GM18505 (cell line): Measurements from ENCODE around the gene SLC7A9.
"Not testable (repeated sequence)": the region's sequence is repeated elsewhere in the genome, so short reads cannot be mapped to it uniquely, and the experiment has no call there.

ENCODE experiments used
- ATAC-seq: cut with Tn5 transposase; IDR thresholded peaks from one replicate; pipeline ENCODE4 v1.9.1; 2021; ENCODE audit not compliant: unreplicated experiment
- POLR2A ChIP-seq: IDR thresholded peaks from 4 replicates; pipeline ENCODE4 v1.6.1; 2011; ENCODE audit warnings: borderline replicate concordance; ENCODE audit not compliant: insufficient read depth, insufficient read length; ENCODE audit errors: extremely low read depth

SLC7A9 gene

DNA sequence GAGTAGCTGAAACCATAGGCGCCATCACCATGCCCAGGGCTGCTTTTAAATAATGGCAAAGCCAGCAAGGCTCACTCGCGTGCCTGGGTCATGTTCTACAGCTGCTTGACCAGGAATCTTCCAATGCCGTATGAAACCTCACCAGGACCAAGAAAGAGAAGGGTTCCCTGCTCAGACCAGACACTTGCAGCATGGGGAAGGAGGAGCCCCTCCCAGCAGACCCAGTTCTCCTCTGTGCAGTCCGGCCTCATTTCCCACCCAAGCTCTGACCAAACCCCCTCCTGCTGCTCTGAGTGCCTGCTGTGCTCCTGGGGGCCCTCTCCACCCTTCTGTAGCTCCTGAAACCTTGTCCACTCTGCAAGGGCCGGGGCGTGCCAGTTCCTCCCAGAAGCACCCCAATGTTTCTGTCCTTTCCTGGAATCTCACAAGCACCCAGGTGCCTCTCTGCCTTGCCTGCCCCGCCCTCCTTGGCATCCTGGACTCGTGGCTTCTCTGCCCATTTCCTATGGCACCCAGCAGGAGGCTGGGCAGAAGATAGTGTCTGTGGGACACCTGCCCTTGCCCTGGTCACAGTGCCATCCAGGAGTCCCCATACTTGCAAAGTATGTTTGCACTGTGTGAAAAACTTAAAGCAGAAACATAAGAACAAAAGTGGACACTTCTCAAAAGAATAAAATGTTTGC, 6.8 kb upstream of the SLC7A9 start:
- no peak for TF ChIP-seq POLR2A
- no peak for ATAC-seq

DNA sequence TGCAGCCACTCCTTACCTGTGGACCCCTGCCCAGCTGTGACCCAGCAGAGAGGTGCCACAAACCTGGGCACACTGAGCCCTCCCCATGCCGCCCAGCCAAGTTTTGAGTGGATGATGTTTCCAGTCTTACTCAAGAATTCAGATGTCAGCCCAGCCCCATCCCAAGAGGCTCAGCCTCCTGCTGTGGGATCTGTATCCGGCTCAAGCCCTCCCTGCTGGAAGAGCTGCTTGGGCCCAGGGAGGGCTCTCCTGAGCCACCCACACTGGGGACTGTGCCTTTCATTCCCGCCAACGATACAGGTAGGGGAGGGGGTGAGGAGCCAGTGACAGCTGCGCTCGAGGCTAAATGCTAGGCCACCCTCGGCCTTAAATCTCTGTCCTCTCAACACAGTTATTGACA, 5.9 kb upstream of the SLC7A9 start:
- TF ChIP-seq POLR2A = no peak
- ATAC-seq = no peak

DNA sequence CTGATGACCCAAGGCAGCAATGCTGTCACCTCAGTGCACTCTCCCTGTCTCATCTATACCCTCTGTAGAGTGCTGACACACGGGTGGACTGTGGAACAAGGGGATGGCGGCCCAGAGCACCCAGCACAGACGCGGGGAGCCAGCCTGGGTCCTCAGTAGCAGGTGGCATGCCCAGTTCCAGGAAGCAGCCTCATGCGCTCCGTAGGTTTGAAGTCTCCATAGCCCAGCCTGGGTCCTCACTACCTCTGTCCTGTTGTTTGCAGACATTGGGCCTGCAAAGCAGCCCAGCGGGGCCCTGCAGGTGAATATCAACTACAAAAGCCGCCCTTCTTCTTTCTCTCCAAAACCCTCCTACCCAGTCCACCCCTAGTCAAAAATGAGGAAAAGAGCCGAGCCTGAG, 5.0 kb upstream of the SLC7A9 start:
- TF ChIP-seq POLR2A = no peak
- ATAC-seq = no peak

DNA sequence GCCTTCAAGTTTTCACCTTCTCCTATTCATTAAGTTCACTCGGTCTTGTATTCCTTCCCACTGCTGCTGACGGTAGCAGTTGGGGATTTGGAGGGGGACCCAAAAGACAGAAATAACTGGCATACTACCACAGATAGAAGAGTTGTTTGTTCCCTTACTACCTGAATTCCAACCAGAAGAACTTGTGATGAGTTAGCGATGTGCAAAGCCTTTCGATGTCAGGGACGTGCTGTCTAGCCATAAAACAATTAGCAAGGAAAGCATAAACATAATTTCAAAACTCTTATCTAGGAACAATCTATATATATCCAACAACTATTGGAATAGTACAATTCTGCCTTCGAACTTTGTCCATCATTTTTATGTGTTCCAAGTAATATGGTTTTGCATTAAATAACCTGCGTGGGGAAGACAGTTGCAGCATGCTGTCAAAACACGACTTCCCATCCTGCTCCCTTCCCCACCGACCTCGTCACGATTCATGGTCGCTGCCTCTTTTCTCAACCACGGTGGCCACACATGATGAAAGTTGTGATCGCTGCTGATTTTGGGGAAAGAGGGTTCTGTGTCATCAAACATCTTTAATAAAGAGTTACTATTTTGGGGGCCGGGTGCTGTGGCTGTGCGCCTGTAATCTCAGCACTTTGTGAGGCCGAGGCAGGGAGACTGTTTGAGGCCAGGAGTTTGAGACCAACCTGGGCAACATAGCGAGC, 3.8 kb upstream of the SLC7A9 start:
- TF ChIP-seq POLR2A = no peak

DNA sequence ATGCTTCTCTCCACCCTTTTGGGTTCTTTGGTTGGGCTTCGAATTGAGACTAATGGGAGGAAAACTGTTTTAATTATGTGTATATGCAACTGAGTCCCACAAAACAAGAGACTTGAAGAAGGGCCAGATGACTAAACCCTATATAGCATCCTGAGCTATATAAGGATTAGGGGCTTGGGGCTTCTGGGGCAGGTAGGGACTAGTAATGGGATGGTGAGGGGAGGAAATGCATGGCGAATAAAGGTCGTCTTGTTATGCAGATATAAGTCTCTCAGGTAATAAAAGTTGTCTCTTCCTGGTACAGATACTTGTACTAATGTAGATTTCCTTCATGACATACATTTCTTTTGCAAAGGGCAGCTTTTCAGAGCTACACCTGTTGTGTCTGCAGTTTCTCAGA, 2.8 kb upstream of the SLC7A9 start:
- no peak for ATAC-seq
- TF ChIP-seq POLR2A = no peak

More for the DNA sequence above, 3.8 kb upstream of the SLC7A9 start:
- ATAC-seq = no peak

DNA sequence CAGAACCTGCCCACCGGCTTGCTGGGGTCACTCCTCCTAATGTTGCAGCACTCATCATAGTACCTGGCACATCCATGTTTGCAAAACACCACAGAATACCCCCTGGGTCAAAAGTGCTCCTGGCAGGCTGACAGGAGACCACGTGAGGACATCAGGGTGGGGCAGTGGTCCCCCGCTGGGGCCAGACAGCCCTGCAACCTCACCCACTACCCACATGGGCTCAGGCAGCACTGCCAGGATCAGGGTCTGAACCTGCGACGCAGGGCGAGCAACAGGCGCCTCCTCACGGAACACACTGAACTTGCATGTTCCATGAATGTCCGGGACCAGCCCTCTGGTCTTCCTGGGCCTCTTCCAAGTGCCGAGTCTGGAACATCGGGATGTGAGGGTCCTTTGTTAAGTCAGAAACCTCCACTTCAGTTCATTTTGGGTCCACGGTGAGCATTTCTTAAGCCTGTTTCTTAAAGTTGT, 1.4 kb upstream of the SLC7A9 start:
- no peak for ATAC-seq
- no peak for TF ChIP-seq POLR2A

DNA sequence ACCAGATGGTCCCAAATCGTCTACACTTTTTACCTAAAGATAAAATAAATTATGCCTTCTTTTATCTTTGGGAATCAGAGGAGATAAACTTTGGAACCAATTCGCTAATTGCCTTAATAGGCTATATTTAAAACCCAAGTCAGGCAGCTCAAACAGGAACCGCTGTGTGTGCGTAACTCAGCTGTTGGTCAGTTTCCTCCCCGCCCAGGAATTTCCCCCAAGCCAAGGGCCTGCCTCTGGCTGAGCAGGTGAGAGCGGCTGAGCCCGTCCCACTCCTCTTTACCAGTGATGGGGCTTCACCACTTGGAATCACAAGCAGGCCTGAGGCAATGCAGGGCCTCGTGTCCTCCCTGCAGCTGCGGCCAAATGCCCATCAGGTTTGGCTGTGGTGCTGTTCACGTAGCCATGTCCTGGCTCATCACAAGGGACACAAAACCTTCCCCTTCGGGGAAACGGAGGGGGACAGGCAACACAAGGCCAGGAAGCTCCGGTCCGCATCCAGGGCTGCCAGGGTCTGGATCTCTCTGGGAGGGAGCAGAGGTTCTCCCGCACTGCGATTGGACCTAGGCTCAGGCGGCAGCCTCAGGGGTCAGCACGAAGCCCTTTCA, 503 bp upstream of the SLC7A9 start:
- no peak for TF ChIP-seq POLR2A
- no peak for ATAC-seq

DNA sequence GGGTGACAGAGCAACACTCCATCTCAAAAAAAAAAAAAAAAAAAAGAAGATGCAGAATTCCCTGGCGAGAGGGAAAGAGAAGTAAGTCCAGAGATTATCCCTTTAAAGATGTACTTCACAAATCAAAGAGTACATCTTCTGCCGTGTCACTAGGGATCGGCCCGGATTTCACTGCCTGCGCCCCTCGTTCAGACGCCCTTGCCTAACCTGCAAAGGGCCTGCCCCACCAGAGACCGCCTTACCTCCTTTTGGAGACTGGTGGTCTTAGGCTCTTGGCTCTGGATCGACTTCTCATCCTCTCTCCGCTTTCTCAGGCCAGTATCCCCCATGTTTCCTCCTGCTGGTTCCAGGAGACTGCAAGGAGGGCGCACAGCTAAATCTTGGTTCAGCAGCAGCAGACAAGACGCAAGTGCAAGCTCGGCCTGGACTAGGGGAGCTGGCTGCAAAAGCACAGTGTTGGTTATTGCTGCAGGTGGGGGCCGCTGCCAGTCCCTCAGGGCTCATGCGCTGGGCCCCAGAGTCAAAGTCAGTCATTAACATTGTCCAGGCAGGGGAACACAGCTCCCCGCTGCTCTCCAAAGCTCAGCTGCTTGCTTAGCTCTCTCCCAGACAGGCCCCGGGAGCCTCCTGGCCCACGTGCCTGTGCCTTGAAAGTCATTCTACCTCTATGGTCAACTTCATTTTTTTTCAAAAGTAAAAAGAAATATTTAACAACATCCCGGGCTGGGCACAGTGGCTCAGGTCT, 1.2 kb downstream of the SLC7A9 start:
- no peak for TF ChIP-seq POLR2A
- ATAC-seq = no peak

DNA sequence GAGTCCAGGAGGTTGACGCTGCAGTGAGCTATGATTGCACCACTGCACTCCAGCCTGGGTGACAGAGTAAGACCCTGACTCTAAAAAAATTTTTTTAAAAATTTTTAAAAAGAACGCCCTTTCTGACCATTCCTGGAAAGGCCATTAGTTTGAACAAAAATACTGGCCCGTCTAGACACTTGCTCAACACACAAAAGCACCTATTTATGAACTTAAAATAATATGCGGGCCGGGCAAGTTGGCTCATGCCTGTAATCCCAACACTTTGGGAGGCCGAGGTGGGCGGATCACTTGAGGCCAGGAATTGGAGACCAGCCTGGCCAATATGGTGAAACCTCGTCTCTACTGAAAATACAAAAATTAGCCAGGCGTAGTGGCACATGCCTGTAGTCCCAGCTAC, 2.1 kb downstream of the SLC7A9 start:
- not testable (repeated sequence) for ATAC-seq

DNA sequence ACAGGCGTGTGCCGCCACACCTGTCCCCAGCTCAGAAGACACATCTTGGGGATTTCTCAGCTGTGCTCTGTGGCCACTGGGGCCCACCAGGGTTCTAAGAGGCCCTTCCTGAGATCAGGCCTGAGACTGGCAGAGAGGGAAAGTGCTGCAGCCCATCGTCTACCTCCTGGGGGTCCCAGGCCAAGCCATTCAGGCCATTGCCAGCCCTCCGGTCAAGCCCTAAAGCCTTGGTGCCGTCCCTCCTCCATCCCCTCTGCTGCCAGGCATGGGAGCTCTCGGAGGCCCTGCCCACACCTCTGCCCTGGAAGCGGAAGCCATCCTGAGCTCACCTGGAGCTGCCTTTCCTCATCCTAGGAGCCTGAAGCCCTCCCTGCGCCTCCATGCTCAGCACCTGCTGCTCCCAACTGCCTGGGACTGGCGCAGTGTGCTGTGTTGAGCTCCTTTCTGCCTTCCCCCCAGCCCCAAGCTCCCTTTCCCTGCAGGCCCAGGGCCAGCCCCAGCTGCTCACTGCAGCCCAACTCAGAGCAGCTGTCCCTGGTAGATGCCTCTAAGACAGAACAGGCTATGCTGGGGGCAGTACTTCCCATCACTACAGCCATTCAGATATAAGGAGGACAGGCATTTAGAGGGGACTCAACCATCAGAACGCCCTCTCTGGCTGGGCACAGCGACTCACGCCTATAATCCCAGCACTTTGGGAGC, 2.9 kb downstream of the SLC7A9 start:
- TF ChIP-seq POLR2A = no peak
- no peak for ATAC-seq

DNA sequence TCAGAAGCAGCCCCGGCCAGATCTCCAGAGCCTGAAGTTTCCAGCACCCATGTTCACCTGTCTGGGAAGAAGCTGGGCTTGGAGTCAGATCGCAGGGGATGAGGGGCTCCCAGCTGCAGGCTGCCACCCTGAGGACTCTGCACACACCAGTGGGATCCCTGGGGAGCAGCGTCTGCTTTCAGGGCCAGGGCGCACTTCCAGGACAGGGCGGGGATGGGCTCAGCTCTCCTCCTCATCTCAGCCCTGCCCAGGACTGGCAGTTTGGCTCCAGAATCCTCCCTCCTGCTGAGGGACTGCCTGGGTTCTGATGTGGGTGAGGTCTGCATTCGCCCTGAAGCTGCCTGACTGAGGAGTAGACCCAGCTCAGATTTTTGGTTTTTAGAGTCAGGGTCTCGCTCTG, 3.5 kb downstream of the SLC7A9 start:
- TF ChIP-seq POLR2A = no peak
- ATAC-seq = no peak

DNA sequence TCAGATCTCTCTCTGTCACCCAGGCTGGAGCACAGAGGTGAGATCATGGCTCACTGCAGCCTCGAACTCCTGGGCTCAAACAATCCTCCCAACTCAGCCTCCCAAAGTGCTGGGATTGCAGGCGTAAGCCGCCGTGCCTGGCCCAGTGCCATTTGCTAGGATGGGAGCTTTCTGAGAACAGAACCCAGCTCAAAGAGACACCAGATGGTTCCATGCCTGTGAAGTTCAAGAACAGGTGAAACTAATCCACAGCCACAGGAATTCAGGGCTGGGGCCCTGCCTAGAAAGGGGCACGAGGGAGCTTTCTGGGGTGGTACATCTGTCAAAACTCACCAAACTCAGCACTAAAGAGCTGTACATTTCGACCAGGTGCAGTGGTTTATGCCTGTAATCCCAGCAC, 4.2 kb downstream of the SLC7A9 start:
- TF ChIP-seq POLR2A = no peak
- no peak for ATAC-seq
